ENCODE results near the gene KRTAP22-2. TPM values are rescaled to one million over a fixed set of nuclear protein-coding genes. Genes with fewer than 3 reads are reported as not detected.

Gene KRTAP22-2
- total RNA-seq (2014; rRNA removed; shearing (Covaris generic)) (not detected in 2 replicates), total RNA-seq (2022) (not detected in 2 replicates), Bru-seq, nascent RNA (not detected), BruChase-seq, experiment 1, labeled RNA remaining after a 6-hour chase (not detected), BruChase-seq, experiment 2, labeled RNA remaining after a 2-hour chase (not detected)
- long read RNA-seq, result 0 reads

GRCh38 chr21:30590297-30590696 is at the start of gene KRTAP22-2:
Gene KRTAP22-2 (minus strand): TSS chr21:30590397.
- no peak for DNase-seq (ENCODE audit: low spot score)
- Histone ChIP-seq H3K4me3 (ENCODE audit: low read depth, low read length, poor library complexity, severe bottlenecking) (no peak within 1 kb of the TSS), H3K4me2 (ENCODE audit: low read length) (no peak within 1 kb of the TSS), H2AFZ (ENCODE audit: low read length) (no peak within 1 kb of the TSS), H3K9me2 (ENCODE audit: insufficient read depth, low read length) (no peaks in the 10 kb centered on the region), H3K27ac (ENCODE audit: low read depth, low read length, poor library complexity, severe bottlenecking) (no peak within 1 kb of the TSS), H3K9me3 (ENCODE audit: low read length) (no peaks in the 10 kb centered on the region), H3K4me1 (ENCODE audit: insufficient read depth, low read length, poor library complexity, severe bottlenecking) (no peaks in the 10 kb centered on the region), H3K79me2 (ENCODE audit: insufficient read depth, low read depth, low read length) (no peaks in the 10 kb centered on the region), H3K36me3 (ENCODE audit: insufficient read depth, low read length) (no peaks in the 10 kb centered on the region), H4K20me1 (ENCODE audit: insufficient read depth, low read length) (no peaks in the 10 kb centered on the region)
- no TSS peak for BruUV-seq (replicated peaks)
- CTCF ChIA-PET (ENCODE audit: unreplicated experiment), result no interaction called here
- POLR2A ChIA-PET, result interaction anchor here (0.9 kb wide), 1 partner anchor 11 kb away, joined by 3 read pairs; the partner anchor contains the start of gene KRTAP22-1
- intact Hi-C loops (cut with micrococcal nuclease; ENCODE audit: unreplicated experiment), result no loop called here
- TF ChIP-seq, protein P1, sequence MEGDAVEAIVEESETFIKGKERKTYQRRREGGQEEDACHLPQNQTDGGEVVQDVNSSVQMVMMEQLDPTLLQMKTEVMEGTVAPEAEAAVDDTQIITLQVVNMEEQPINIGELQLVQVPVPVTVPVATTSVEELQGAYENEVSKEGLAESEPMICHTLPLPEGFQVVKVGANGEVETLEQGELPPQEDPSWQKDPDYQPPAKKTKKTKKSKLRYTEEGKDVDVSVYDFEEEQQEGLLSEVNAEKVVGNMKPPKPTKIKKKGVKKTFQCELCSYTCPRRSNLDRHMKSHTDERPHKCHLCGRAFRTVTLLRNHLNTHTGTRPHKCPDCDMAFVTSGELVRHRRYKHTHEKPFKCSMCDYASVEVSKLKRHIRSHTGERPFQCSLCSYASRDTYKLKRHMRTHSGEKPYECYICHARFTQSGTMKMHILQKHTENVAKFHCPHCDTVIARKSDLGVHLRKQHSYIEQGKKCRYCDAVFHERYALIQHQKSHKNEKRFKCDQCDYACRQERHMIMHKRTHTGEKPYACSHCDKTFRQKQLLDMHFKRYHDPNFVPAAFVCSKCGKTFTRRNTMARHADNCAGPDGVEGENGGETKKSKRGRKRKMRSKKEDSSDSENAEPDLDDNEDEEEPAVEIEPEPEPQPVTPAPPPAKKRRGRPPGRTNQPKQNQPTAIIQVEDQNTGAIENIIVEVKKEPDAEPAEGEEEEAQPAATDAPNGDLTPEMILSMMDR (conservative IDR thresholded peaks at IDR 0.05; ENCODE audit: low read length), result no peak
- no peak for TF ChIP-seq EZH2phosphoT487 (IDR thresholded peaks at IDR 0.05; ENCODE audit: borderline replicate concordance, low read depth, low read length)

DNA sequence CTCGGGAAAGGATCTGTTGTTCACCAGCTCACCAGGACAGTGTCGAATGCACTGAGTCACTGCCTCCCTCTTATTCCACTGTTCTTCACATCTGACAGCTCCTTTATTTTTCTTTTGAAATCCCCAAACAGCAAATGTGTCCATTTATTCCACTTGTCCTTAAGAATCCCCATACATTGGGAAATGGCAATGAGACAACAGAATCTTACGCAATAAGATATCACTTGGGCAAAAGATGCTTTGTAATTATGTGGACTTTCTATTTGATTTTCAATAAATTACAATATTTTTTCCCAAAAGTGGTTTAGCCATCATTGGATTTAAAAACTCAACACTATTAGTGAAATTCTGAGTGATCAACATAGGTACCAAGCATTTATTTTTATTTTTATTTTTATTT is 48.5 kb upstream of the KRTAP22-2 start:
- no peaks in the 10 kb centered on the region for H3K4me1 ChIP-seq (ENCODE audit: insufficient read depth, low read length, poor library complexity, severe bottlenecking)
- intact Hi-C loops (cut with micrococcal nuclease; ENCODE audit: unreplicated experiment), result no loop called here
- H3K9me2 ChIP-seq (ENCODE audit: insufficient read depth, low read length), result no peaks in the 10 kb centered on the region
- H3K36me3 ChIP-seq (ENCODE audit: insufficient read depth, low read length), result no peaks in the 10 kb centered on the region
- H2AFZ ChIP-seq (ENCODE audit: low read length), result no peak overlapping the region
- H3K4me2 ChIP-seq (ENCODE audit: low read length), result no peak overlapping the region
- CTCF ChIA-PET (ENCODE audit: unreplicated experiment), result no interaction called here
- no peak for TF ChIP-seq EZH2phosphoT487 (IDR thresholded peaks at IDR 0.05; ENCODE audit: borderline replicate concordance, low read depth, low read length)
- TF ChIP-seq, protein P1 (conservative IDR thresholded peaks at IDR 0.05; ENCODE audit: low read length), result no peak
- POLR2A ChIA-PET, result no interaction called here
- no peak overlapping the region for H3K27ac ChIP-seq (ENCODE audit: low read depth, low read length, poor library complexity, severe bottlenecking)
- DNase-seq (ENCODE audit: low spot score), result no peak
- BruUV-seq (replicated peaks), result no TSS peak
- no peaks in the 10 kb centered on the region for H3K9me3 ChIP-seq (ENCODE audit: low read length)
- no peaks in the 10 kb centered on the region for H3K79me2 ChIP-seq (ENCODE audit: insufficient read depth, low read depth, low read length)
- no peaks in the 10 kb centered on the region for H4K20me1 ChIP-seq (ENCODE audit: insufficient read depth, low read length)
- H3K4me3 ChIP-seq (ENCODE audit: low read depth, low read length, poor library complexity, severe bottlenecking), result no peak overlapping the region

GRCh38 chr21:30634906-30635305 is 44.7 kb upstream of the KRTAP22-2 start, which contains the start of gene KRTAP20-2:
Gene KRTAP20-2 (plus strand): TSS chr21:30635206. CDS start chr21:30635264, 58 bp downstream.
- Histone ChIP-seq H3K27ac (ENCODE audit: low read depth, low read length, poor library complexity, severe bottlenecking) (no peak within 1 kb of the TSS), H3K4me2 (ENCODE audit: low read length) (no peak within 1 kb of the TSS), H4K20me1 (ENCODE audit: insufficient read depth, low read length) (no peaks in the 10 kb centered on the region), H3K9me2 (ENCODE audit: insufficient read depth, low read length) (no peaks in the 10 kb centered on the region), H3K9me3 (ENCODE audit: low read length) (no peaks in the 10 kb centered on the region), H2AFZ (ENCODE audit: low read length) (no peak within 1 kb of the TSS), H3K4me1 (ENCODE audit: insufficient read depth, low read length, poor library complexity, severe bottlenecking) (no peaks in the 10 kb centered on the region), H3K79me2 (ENCODE audit: insufficient read depth, low read depth, low read length) (no peaks in the 10 kb centered on the region), H3K36me3 (ENCODE audit: insufficient read depth, low read length) (no peaks in the 10 kb centered on the region), H3K4me3 (ENCODE audit: low read depth, low read length, poor library complexity, severe bottlenecking) (no peak within 1 kb of the TSS)
- ChIA-PET CTCF (ENCODE audit: unreplicated experiment) (no interaction called here), POLR2A (interaction anchor here (0.6 kb wide), 1 partner anchor 91 kb away, joined by 3 read pairs; no protein-coding TSS in a partner anchor)
- DNase-seq (ENCODE audit: low spot score), result no peak
- no TSS peak for BruUV-seq (replicated peaks)
- no peak for TF ChIP-seq EZH2phosphoT487 (IDR thresholded peaks at IDR 0.05; ENCODE audit: borderline replicate concordance, low read depth, low read length)
- TF ChIP-seq, protein P1 (conservative IDR thresholded peaks at IDR 0.05; ENCODE audit: low read length), result no peak
- intact Hi-C loops (cut with micrococcal nuclease; ENCODE audit: unreplicated experiment), result no loop called here

Measured in OCI-LY7 (cell line).